Activated B cell treated with CpG ODN at 0.5 μM for 24 hours (primary cell): Measurements from ENCODE around the gene MED31. TPM values are rescaled to one million over a fixed set of nuclear protein-coding genes. Genes with fewer than 3 reads are reported as not detected.

Source experiments
- ATAC-seq: fragments of 200-7000 bp; cut with Tn5 transposase; one replicate; pipeline ENCODE4 v1.10.0; 2021; ENCODE audit warnings: low read depth, mild to moderate bottlenecking, moderate library complexity
- CTCF ChIA-PET: fragments of 350-600 bp; sonication (Branson Sonifier 250); formaldehyde crosslinking; loops from one replicate; lab custom pipeline; 2021; ENCODE audit warnings: antibody characterized with exemption; lab: Charles Lee
- POLR2A ChIA-PET: fragments of 350-600 bp; sonication (Branson Sonifier 250); formaldehyde crosslinking; loops from one replicate; lab custom pipeline; 2021; ENCODE audit warnings: antibody characterized with exemption; lab: Charles Lee
- DNase-seq: peaks from one replicate; pipeline ENCODE4 v3.0.0; 2022
- H3K27ac Mint-ChIP-seq: one replicate; pipeline ENCODE4 v1.8.0; 2020; ENCODE audit warnings: mixed read lengths
- H3K27me3 Mint-ChIP-seq: one replicate; pipeline ENCODE4 v1.8.0; 2021; ENCODE audit warnings: mixed read lengths
- H3K36me3 Mint-ChIP-seq: one replicate; pipeline ENCODE4 v1.8.0; 2021; ENCODE audit warnings: low read depth, mixed read lengths
- H3K4me1 Mint-ChIP-seq: one replicate; pipeline ENCODE4 v1.8.0; 2021; ENCODE audit warnings: mixed read lengths
- H3K4me3 Mint-ChIP-seq: one replicate; pipeline ENCODE4 v1.8.0; 2020; ENCODE audit warnings: mild to moderate bottlenecking, mixed read lengths
- H3K9me3 Mint-ChIP-seq: one replicate; pipeline ENCODE4 v1.8.0; 2020; ENCODE audit warnings: mixed read lengths
- intact Hi-C: fragments of 100-400 bp; cut with micrococcal nuclease; formaldehyde crosslinking; loops from one replicate; pipeline ENCODE4 v1.15.1; 2024
- total RNA-seq: library from RNA; stranded (reverse); gene quantifications from 2 replicates; pipeline ENCODE4 v1.2.3, GENCODE V29; 2022
- TF ChIP-seq, protein P1 (sequence below): fragments of 200-600 bp; IDR thresholded peaks from one replicate; pipeline ENCODE4 v1.8.0; 2022; ENCODE audit warnings: antibody characterized with exemption, mild to moderate bottlenecking

MED31 gene
- total RNA-seq, 1 donor from 2014 or later, result 23.4 TPM

DNA sequence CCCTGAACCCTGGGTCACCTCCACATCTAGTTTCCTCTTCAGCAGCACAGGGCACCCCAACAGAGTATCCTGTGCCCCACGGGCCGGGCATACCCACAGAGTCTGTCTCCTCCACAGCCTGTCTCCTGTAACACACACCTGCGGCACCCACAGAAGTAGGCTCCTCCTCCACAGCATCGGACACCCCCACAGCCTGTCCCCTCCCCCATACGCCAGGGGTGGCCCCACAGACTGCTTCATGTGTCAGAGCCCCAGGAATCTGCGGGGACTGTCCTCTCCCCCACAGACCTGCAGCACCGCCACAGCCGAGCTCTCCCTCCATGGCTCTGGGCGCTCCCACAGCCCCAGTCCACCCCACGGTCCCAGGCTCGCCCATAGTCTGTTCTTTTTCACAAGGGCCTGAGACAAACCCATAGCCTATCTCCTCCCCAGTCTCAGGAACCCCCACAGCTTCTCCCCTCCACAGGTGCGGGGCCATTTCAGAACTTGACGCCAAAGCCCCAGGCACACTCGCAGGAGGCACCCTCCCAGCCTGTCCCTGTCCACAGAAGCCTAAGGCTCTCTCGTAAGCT lies 12.3 kb downstream of the MED31 start:
- TF ChIP-seq, protein P1, sequence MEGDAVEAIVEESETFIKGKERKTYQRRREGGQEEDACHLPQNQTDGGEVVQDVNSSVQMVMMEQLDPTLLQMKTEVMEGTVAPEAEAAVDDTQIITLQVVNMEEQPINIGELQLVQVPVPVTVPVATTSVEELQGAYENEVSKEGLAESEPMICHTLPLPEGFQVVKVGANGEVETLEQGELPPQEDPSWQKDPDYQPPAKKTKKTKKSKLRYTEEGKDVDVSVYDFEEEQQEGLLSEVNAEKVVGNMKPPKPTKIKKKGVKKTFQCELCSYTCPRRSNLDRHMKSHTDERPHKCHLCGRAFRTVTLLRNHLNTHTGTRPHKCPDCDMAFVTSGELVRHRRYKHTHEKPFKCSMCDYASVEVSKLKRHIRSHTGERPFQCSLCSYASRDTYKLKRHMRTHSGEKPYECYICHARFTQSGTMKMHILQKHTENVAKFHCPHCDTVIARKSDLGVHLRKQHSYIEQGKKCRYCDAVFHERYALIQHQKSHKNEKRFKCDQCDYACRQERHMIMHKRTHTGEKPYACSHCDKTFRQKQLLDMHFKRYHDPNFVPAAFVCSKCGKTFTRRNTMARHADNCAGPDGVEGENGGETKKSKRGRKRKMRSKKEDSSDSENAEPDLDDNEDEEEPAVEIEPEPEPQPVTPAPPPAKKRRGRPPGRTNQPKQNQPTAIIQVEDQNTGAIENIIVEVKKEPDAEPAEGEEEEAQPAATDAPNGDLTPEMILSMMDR, result no peak
- DNase-seq (no peak), ATAC-seq (no peak)
- ChIA-PET CTCF (no interaction called here), POLR2A (interaction anchor here (0.9 to 1.0 kb wide), 2 partner anchors 12 to 40 kb away, joined by 3 to 4 read pairs; partner anchors contain the start of genes C17orf100 and MED31)
- H3K27me3 Mint-ChIP-seq, result no peaks in the 10 kb centered on the region
- no peaks in the 10 kb centered on the region for H3K9me3 Mint-ChIP-seq
- H3K36me3 Mint-ChIP-seq, result peaks cover 40% of the 10 kb centered on the region
- H3K27ac Mint-ChIP-seq, result peak overlapping the region; percentile 99
- intact Hi-C loops, result no loop called here
- peaks cover 38% of the 10 kb centered on the region for H3K4me1 Mint-ChIP-seq
- peak overlapping the region; percentile 96 for H3K4me3 Mint-ChIP-seq

DNA sequence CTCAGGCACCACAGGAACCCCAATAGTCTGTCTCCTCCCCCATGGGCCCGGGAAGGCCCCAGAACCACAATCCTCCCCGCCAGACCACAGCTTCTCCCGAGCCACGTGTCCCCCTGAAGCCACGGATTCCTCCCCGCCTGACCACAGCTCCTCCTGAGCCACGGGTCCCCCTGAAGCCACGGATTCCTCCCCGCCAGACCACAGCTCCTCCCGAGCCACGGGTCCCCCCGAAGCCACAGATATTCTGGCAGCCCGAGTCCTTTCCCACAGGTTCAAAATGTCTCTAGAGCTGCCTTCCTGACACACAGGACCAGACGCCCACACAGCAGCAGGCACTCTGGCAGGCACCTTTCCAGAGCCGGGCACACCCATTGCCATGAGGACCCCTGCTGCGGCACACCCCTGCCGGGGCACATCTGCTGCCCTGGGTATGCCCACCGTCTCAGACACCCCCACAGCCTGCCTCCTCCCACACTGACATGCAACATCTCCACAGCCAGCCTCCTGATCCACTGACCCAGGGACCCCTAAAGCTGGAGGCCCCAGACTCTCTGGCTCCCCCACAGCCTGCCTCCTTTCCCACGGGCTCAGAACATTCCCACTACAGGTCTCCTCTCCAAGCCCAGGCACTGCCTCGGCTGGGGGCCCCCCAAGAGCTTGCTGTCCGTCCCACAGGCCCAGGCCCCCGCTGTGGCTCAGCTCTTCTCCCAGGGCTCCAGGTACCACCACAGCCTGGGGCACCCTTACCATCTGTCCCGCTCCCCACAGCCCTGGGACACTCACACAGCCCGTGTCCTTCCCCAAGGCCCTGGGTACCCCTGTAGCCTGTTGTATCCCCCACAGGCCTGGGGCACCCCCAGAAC lies 13.1 kb downstream of the MED31 start:
- CTCF ChIA-PET, result no interaction called here
- H3K27ac Mint-ChIP-seq, result no peak overlapping the region
- H3K27me3 Mint-ChIP-seq, result no peaks in the 10 kb centered on the region
- peaks cover 38% of the 10 kb centered on the region for H3K4me1 Mint-ChIP-seq
- DNase-seq (no peak), ATAC-seq (no peak)
- H3K36me3 Mint-ChIP-seq, result peaks cover 38% of the 10 kb centered on the region
- peak overlapping the region; percentile 32 for H3K4me3 Mint-ChIP-seq
- intact Hi-C loops, result no loop called here
- POLR2A ChIA-PET, result interaction anchor here (1.0 kb wide), 1 partner anchor 13 kb away, joined by 4 read pairs; the partner anchor contains the start of genes C17orf100 and MED31
- TF ChIP-seq, protein P1, result no peak
- H3K9me3 Mint-ChIP-seq, result peaks cover 2% of the 10 kb centered on the region

DNA sequence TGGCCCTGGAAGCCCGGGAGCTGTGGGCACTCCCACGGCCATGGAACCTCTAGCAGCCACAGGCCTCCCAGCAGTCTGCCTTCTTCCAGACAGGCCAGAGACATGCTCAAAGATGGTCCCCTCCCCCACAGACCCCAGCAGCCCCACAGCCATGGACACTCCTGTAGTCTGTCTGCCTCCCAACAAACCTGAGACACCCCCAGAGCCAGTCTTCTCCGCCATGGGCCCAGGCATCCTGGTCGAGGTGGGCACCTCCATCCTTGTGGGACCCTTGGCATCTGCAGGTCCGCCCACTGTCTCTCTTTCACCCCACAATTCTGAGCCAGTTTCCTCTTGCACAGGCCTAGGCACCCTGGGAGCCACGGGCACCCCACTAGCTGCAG lies 14.0 kb downstream of the MED31 start:
- intact Hi-C loops, result no loop called here
- no peak for ATAC-seq
- Mint-ChIP-seq H3K27ac (no peak overlapping the region), H3K4me1 (peaks cover 36% of the 10 kb centered on the region), H3K27me3 (no peaks in the 10 kb centered on the region), H3K36me3 (peaks cover 38% of the 10 kb centered on the region), H3K9me3 (peaks cover 2% of the 10 kb centered on the region), H3K4me3 (no peak overlapping the region)
- CTCF ChIA-PET, result no interaction called here
- POLR2A ChIA-PET, result no interaction called here
- TF ChIP-seq, protein P1, result no peak
- no peak for DNase-seq

DNA sequence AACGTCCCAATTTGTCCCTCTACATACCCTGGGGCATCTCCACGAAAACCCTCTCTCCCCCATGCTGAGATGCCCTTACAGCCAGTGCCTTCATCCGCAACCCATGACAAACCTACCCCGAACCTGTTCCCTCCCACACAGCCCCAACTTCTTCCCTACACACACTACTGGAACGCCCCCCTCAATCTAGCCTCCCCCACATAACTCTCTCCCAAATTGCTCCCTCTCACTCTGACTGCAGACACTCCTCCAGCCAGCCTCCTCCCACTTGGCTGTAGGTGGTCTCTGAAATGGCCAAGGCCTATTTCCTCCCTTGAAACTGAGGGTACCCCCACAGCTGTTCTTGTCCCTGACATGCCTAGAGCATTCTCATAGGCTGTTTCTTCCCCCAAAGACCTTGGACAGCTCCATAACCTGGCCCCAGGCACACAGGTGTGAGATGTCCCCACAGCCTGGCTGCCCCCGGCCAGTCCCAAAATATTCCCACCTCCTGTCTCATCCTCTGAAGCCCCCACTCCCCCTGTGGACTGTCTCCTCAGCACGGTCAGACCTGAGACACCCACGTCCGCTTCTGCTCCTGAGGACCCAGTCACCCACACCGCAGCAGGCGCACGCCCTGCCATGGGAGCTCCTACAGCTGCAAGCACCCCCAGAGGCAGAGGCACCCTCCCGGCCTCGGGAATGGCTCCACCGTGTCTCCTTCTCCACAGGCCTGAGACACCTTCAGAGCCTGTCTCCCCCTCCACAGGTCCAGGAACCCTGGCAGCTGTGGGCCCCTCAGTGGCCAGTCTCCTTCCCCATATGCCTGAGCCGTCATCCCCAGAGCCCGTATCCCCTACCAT lies 14.6 kb downstream of the MED31 start:
- Mint-ChIP-seq H3K27me3 (no peaks in the 10 kb centered on the region), H3K36me3 (peaks cover 39% of the 10 kb centered on the region), H3K27ac (no peak overlapping the region), H3K4me3 (no peak overlapping the region), H3K4me1 (peaks cover 31% of the 10 kb centered on the region), H3K9me3 (peaks cover 2% of the 10 kb centered on the region)
- DNase-seq (no peak), ATAC-seq (no peak)
- ChIA-PET POLR2A (no interaction called here), CTCF (no interaction called here)
- intact Hi-C loops, result no loop called here
- TF ChIP-seq, protein P1, result no peak
